Peyer's patch (tissue), 4 donors: ENCODE data around the gene EPS15.

Source experiments
- POLR2A ChIP-seq, 2 donors: fragments of 450-650 bp; IDR thresholded peaks; one replicate each; pipeline ENCODE4 v1.5.1; 2017; ENCODE audit warnings: antibody characterized with exemption in 2 of 2, mild to moderate bottlenecking in 2 of 2, moderate library complexity in 2 of 2
- TF ChIP-seq, protein P1 (sequence below), 6 experiments: fragments of 450-650 bp in 4 of 6; fragments of 200-600 bp in 2 of 6; sonication (generic) in 1 of 6; IDR thresholded peaks; one replicate each; pipeline ENCODE4 v1.5.1; 2017 to 2019; ENCODE audit warnings: antibody characterized with exemption in 6 of 6, mild to moderate bottlenecking in 3 of 6, moderate library complexity in 1 of 6

DNA sequence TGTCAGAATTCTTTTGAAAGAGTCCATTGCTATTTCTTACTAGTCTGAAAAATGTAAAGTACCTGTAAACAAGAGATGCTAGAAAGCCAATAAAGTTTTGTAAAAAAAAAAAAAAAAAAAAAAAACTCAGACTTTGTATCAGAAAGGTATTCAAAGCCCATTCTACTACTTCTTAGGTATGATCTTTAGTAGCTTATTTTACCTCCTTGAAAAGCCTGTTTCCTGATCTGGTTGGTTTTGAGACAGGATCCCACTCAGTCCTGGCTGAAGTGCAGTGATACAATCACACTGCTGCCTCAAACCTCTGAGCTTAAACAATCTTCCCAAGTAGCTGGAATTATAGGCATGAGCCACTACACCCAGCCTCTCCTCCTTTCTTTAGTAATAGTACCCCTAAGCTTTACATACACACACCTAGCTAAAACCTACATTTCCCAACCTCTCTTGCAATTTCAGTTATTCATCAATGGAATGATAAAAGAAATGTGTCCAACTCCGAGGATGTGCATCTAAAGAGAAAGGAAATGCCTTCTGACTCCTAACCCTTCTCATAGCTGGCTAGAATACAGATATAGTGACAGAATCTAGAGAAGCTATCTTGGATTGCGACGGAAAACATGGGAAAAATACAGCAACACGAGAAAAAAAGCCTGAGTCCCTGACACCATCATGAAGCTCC lies 30.6 kb downstream of the EPS15 start:
- TF ChIP-seq, protein P1, sequence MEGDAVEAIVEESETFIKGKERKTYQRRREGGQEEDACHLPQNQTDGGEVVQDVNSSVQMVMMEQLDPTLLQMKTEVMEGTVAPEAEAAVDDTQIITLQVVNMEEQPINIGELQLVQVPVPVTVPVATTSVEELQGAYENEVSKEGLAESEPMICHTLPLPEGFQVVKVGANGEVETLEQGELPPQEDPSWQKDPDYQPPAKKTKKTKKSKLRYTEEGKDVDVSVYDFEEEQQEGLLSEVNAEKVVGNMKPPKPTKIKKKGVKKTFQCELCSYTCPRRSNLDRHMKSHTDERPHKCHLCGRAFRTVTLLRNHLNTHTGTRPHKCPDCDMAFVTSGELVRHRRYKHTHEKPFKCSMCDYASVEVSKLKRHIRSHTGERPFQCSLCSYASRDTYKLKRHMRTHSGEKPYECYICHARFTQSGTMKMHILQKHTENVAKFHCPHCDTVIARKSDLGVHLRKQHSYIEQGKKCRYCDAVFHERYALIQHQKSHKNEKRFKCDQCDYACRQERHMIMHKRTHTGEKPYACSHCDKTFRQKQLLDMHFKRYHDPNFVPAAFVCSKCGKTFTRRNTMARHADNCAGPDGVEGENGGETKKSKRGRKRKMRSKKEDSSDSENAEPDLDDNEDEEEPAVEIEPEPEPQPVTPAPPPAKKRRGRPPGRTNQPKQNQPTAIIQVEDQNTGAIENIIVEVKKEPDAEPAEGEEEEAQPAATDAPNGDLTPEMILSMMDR (IDR thresholded peaks at IDR 0.05), result no peak
- no peak for TF ChIP-seq POLR2A (IDR thresholded peaks at IDR 0.05)
